Right kidney (tissue), 1 donor: ENCODE results near the gene PRKCA.
"Not testable (repeated sequence)": the region's sequence is repeated elsewhere in the genome, so short reads cannot be mapped to it uniquely, and the experiment has no call there.

Source experiments
- DNase-seq: peaks from one replicate; pipeline ENCODE4 v3.0.0-alpha.2; 2016

PRKCA gene

DNA sequence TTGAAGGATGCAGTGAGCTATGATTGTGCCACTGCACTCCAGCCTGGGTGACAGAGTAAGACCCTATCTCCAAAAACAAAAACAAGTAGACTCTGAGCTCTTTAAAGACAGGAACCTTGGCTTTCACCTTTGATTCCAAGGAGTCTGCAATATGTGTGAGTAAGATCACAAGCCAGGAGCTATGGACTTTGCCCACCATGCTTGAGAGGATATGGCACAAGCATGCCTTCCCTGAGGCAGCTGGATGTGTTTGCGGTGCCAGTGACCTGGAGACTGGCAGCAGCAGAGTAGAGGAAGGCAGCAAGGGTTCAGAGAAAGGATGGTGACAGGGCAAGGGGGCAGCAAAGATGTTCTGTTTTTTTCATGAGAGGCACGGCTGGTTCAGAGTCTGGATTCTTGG lies 14.5 kb upstream of the PRKCA start:
- DNase-seq: no peak

DNA sequence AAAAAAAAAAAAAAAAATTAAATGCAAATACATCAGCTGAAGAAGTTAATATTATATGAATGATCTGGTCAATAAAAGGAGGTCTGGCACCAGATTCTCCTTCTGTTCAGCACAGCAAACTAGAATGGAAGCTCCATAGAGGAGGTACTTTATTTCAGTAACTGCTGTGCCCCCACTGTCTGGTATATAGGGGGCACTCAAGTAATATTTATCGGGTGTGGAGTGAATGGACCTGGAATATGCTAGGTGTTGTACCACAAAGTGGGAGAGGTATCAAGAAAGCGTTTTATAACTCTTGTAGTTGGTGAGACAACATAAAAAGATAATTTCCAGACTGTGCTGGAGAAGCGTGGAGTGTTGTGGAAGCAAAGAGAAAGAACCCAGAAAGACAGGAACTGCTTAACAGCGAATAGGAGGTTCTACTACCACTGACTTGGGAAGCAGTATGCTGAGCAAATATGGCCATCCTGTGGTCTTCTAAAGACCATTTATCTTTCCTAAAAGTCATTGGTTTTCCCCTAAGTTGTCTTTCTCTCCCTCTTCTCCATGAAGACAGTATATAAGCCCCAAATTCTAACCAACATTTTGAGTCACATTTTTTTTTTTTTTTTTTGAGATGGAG lies 12.2 kb upstream of the PRKCA start:
- no peak for DNase-seq

DNA sequence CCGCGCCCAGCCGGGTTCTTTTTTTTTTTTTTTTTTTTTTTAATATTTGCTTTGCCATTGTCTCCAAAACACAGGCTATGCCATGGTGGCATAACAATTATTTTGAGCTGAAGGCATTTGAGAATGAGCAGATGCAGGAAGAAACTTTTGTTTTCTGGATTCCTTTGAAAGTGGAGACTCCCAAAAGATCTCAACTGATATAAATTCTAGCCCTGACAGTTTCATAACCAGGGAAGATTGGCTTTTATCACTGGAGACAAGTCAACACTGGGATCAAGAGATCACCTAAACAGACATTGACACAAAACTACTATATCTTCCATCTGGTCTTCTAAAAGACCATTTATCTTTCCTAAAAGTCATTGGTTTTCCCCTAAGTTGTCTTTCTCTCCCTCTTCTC lies 10.1 kb upstream of the PRKCA start:
- no peak for DNase-seq

DNA sequence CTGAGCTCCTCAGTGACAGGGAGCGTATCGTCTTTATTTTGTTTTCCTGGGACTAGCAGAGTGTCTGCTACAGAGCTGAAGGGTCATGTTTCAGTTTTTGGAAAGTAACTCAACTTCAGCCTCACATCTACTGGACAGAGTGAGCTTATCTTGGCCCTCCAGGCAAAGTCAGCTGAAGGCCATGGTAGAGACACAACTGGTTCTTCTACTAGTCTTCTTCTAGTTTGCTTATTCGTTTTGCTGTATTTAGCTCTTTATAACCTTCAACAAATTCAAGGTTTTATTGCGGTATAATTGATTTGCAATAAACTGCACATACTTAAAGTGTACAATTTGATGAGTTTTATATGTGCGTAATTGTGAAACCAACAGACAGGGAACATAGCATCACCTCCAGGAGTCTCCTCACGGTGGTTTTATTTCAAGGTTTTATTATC lies 6.1 kb upstream of the PRKCA start:
- no peak for DNase-seq

DNA sequence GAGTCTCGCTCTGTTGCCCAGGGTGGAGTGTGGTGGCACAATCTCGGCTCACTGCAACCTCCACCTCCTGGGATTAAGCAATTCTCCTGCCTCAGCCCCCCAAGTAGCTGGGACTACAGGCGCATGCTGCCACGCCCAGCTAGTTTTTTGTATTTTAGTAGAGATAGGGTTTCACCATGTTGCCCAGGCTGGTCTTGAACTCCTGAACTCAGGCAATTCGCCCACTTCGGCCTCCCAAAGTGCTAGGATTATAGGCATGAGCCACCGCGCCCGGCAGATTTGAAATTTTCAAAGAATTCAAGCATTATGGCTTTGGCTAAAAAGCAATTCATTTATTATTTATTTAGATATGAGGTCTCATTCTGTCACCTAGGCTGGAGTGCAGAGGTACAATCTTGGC lies 5.0 kb upstream of the PRKCA start:
- not testable (repeated sequence) for DNase-seq

DNA sequence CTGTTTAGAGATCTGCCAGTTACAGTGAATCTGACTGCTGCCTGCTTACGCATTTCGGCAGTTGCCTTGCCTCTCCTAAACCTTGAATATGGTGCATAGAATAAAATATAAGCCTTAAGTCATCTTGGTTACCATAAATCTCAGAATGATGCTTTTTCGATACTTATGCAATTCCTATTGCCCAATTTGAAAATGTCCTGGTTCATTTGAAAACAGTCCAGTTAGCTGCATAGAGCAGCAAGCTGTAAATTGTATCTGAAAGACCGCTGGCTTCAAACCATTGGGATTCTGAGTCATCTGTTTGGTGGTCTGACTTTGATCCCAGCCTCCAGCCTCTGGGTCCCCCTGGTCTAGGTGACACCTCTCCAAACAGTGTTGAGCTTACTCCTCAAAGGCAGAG lies 2.7 kb upstream of the PRKCA start:
- no peak for DNase-seq

DNA sequence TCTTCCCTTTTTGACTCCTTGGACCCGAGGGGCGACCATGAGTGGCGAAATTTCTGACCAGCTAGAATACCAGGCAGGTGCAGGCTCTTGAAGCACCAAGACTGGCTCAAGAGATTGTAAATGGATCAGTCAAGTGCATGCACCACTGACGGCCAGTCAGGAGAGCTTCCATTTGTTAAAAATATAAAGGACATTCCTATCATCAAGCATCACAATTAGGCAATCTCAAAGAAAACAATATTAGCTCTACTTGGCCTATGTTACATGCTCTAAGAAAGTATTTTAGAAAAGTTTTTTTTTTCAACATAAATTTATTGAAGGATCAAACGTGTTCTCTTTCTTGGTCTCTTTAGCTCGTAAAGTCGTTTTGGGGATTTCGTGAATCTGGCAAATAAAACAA lies 1.5 kb upstream of the PRKCA start:
- no peak for DNase-seq

DNA sequence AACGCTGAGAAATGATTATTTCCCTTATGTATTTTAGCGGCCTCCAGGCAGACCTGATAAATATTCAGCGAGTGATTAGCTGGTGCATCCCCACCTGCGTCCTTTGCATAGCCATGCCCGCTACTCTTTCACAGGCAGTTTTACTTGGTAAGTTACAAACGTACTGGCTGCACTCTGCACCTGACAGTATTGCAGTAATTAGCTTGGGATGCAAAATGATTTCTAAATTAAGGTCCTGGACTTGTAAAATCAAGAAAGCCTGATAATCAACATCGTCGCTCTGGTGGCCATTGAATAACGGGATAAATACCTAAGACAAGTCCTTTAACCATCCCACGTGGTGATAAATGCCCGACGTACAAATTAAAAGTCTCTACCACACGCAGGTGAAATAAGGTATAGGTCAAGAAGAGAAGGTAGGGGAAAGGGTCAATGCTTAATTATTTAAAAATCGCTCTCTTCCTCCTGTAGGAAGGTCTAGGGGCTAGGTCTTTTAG lies 998 bp upstream of the PRKCA start:
- DNase-seq: no peak

DNA sequence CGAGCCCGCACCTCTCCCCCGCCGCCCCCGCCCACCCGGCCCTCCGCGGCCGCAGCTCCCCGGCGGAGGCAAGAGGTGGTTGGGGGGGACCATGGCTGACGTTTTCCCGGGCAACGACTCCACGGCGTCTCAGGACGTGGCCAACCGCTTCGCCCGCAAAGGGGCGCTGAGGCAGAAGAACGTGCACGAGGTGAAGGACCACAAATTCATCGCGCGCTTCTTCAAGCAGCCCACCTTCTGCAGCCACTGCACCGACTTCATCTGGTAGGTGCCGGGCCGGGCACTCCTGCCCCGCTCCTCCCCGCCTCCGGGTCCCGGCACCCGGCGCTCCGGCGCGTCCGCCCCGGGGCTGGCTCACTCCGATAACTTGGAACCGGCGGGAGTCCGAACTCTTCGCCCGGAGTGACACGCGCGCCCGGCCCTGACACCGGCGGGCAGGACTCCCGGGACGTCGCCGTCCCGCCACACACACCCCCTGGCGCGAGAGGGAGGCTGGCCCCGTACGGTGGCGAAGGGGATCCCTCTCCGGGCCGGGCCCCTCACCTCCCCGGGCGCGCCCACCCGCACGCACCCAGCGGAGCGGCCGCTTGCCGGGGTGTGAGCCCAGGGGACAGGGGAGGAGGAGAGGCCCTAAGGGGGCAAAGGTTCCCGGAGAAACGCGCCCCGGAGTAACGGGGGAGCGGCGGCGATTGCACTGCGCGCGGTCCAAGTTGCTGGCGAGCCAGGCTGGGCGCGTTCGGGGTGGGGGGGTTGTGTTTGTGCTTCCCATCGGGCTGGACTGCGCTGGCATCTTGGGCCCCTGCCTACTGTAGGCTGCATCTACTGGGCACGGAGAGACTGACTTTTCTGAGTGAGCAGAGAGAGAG lies 581 bp downstream of the PRKCA start:
- DNase-seq: peak; percentile 88

DNA sequence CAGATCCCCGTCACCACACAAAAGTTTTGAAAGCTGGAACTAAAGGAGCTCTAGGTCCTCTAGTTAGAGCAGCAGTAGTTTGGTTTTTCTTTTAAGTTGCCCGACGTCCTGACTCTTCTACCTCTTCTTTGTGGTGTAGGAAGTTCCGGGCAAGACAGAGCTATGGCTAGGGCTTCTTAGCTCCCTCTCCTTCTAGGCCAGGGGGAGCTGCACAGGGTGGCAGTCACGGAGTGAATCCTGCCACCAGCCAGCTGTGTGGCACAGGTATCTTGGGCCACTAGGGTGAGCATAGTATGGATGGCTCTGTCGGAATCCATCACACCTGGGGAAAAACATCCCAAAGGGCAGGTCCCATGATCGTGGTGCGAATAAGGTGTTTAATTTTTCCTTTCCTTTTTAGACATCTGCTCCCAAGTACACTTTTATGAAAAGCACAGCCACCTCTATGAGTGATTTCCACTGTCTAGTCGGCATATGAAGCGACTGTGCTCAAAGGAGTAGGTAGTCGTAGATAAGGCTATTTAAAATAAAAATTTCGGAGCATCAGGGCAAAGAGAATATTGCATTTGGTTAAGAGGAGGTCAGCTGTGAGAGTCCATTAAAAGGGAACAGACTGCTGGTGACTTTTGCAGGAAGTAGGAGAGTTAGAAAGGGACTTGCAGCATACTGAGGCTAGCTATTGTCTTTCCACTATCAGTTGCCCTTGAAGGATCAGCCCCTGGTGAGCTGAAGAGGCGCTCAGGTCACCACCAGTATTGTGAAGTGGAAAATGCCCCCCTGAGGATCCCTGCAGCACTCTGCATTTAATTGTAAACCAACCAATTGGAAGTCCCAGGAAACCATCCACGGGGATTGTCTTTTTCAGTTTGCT lies 2.1 kb downstream of the PRKCA start:
- peak; percentile 35 for DNase-seq

DNA sequence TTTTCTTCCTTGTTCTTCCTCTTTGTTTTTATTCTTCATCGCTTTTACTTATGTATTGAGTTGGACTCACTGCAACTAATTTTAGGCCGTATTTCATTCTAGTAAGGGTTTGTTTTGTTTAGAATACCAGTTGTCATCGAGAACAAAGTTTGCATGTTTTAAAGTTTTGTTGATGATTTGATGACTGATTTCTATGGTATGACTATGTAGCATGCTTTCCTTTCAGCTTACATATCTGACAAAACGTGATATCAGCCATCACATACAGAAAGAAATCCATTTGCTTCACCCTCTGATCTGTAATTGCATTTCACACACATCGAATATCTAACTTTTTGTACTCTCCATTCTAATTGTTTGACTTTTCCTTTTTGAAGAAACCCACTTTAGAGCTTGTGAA lies 4.0 kb downstream of the PRKCA start:
- no peak for DNase-seq

DNA sequence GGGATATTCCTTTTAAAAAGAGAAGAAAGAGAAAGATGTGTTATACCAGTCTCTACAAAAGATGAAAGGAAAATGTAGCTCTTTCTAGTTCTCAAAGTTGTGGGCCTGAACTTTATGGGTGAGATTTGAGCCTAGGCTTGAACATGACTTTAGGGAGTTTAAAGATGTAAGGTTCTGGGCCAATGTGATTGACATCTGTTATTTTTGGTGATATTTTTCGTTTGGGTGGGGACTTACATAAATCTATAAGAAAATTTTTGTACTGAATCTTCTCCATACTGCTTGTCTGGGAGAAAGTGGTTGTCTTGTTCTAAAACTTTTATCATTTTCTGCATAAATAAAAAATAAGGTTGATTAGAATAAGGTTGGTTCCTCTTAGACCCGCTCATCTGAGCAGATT lies 4.8 kb downstream of the PRKCA start:
- DNase-seq: no peak

DNA sequence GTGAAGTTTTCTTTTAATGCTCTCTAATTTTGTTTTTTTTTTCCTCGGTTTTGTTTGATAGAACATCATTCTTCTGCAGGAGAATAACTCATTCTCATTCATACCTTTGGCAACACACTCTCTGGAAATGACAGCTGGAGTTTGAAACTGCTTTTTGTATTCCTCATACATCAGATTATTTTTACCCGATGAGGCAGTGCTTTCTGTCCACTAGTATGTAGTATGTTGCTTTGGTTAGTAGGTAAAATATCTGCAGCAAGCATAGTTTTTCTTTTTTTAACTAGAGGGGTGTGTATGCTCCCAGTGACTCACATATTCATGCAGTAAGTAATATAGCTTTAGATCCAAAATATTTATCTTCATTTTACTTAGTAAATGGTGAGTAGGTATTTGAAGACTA lies 6.4 kb downstream of the PRKCA start:
- DNase-seq: no peak

DNA sequence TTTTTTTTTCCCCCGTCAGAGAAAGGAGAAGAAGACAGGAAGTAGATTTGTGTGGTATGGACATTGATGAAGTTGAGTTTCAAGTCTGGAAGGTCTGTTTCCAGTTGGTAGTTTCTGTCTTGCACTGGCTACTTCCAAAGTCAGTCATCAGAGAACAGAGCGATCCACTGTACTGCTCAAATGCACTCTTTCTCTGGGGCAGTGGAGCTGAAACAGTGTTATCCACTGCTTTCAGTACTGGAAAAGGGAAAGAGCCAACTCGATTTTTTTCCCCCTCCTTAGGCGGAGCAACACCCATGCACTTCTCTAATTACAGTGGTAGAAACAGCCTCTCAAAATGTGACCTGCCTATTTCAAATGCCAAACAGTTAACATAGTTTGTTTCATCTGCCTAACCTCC lies 7.4 kb downstream of the PRKCA start:
- no peak for DNase-seq

DNA sequence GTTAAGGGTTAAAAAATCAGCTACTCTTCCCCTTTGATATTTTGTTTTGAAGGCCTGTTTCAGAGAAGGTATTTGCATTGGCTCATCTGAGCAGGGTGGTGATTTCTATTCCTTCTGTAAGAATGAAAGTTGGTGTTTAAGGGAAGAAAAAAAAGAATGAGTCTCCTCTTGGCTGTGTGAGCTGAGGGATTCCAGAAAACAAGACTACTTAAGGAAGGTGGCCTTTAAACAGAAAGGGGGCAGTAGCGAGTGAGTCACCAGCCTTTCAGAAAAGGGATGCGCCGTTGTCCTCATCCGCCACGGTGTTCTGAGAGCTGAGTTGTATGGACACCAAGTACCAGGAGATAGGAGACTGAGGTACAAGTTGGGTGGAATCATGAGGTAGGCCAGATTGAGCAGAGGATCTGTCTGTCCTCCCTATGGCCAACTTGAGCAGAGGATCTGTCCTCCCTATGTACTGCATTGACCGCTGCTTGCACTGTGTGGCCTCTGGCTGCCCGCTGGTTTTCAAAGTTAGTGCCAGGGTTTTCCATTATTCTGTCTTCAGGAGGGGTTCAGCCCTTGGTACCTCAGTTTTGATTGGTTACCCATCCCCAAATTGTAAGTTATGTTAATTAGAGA lies 8.2 kb downstream of the PRKCA start:
- no peak for DNase-seq

DNA sequence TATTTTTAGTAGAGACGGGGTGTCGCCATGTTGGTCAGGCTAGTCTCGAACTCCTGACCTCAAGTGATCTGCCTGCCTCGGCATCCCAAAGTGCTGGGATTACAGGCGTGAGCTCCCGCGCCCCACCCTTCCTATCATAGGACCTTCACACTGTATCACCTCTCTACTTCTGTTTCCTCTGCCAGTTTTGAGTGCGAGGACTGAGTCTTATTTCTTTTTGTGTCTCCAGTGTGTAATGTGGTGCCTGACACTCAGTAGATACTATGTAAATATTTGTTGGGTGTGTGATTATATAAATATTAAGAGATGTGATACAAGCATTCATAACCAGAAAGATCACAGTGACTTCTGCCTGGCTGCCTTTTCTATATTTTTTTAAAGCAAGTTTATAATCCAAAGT lies 10.5 kb downstream of the PRKCA start:
- DNase-seq: no peak

DNA sequence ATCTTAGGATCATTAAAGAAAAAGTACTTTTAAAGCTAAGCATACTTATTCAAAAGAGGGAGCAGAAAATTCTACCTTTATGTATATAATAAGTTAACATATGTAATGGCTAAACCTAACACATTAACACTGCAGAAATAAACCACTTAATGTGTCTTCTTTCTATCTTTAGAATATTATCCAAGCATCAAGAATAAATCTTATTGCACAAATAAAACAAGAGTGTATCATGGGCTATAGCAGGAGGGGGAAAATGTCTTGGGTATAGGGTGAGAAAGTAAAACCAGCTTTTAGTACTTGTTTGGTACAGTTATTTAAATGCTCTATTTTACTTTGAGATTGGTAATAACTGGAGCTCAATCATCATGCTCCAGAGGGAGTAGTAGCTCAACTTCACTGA lies 10.9 kb downstream of the PRKCA start:
- no peak for DNase-seq

DNA sequence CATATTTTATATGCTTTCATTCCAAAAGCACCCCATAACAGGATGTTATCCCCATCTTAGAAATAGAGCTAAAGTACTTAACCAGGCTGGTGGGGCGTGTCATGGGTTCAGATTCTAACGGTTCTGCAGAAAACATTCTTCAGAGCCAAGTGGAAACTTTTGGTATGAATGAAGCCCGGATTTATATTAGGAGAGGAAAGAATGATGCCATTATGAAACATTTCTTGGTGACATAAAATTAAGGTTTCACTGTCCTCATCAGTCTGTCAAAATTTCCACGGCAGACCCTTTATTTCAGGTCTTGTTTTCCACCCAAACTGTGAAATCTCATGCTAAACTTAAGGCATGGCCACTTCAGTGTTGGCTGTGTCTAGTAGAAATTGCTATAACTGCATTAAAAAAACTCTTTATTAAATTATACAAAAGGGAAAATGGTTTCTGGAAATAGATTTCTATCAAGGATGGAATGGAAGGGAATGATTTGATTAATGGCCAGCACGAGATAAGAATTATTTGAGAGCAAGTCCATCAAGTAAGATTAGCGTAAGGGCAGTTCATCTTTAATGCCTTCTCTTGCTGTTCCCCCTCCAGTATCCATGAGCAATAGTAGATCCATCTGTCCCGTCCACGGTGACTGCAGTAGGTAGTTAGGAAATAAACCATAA lies 11.7 kb downstream of the PRKCA start:
- DNase-seq: no peak

DNA sequence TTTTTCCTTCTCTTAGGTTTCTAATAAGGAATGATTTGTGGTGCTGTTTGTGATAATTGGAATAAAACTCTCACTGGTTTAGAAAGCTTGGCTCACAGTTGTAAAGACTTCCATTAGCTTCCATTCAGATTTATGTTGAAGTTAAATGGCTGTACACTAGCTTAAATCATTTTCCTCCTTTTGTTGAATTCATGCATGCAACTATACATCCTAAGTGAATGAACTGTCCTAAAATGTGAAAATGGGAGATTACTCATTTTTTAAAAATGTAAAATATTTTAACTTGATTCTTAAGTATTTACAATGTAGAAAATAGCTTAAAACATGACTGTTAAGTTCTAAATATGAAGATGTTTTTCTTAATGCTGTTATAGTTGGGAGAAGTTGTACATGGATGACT lies 15.2 kb downstream of the PRKCA start:
- no peak for DNase-seq

DNA sequence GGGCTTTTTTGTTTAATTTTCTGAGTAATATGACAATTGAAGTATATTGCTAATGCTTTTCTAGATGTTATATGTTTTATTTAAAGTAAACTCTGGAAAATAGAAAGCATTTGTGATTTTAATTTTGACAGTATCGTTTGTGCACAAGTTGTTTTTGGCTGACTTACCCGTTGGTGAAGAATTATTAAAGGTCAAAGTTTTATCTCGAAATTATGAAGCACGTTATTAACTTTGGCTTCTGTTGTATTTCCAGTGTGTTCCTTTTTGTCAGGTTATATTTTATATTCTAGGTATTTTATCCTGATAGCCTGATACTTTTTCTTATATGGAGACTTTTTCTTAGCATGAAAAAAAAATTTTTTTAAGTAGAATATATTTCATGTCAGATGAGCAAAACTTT lies 16.8 kb downstream of the PRKCA start:
- no peak for DNase-seq

DNA sequence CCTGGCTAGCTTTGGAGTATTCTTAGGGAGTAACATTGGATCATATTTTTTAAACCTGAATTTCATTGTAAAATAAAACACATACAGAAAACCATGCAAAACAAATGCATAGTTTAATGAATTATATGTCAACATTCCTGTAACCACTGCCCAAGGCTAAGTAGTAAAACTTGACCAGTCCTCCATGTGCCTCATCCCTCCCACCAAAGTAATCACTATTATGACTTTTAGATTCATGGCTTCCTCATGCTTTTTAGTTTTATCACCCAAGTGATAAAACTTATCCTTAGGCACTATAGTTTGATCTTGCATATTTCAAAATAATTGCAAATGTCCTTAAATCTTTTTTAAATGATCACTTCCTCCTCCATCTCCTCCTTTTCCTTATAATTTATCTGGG lies 20.4 kb downstream of the PRKCA start:
- DNase-seq: no peak
